Heart left ventricle (tissue), 16 donors: ENCODE results near the gene ABCC9. TPM values are rescaled to one million over a fixed set of nuclear protein-coding genes. Genes with fewer than 3 reads are reported as not detected.

Source experiments
- ATAC-seq, 4 donors: fragments of 200-7000 bp; cut with Tn5 transposase; one replicate each; pipeline ENCODE4 v1.9.1; 2020 to 2022; ENCODE audit warnings: moderate library complexity in 4 of 4, mild to moderate bottlenecking in 3 of 4, moderate number of reproducible peaks in 1 of 4
- DNase-seq, 5 donors: peaks; one replicate each; pipeline ENCODE4 v3.0.0-alpha.2; 2020
- H3K27ac ChIP-seq, 12 donors: fragments of 200-600 bp; sonication (generic) in 4 of 12; one replicate each; pipeline versions ENCODE4 v1.5.0 to v1.8.0; 2016 to 2022; ENCODE audit warnings: mild to moderate bottlenecking in 2 of 12
- H3K27me3 ChIP-seq, 9 donors: fragments of 200-600 bp; sonication (generic) in 2 of 9; one replicate each; pipeline versions ENCODE4 v1.5.1 to v1.8.0; 2016 to 2022; ENCODE audit warnings: mild to moderate bottlenecking in 3 of 9
- H3K36me3 ChIP-seq, 9 donors: fragments of 200-600 bp; sonication (generic) in 2 of 9; one replicate each; pipeline versions ENCODE4 v1.5.0 to v1.8.0; 2018 to 2022; ENCODE audit warnings: mild to moderate bottlenecking in 2 of 9
- H3K4me1 ChIP-seq, 12 donors: fragments of 200-600 bp; sonication (generic) in 4 of 12; one replicate each; pipeline versions ENCODE4 v1.5.0 to v1.8.0; 2016 to 2022; ENCODE audit warnings: mild to moderate bottlenecking in 3 of 12
- H3K4me3 ChIP-seq, 12 donors: fragments of 200-600 bp; sonication (generic) in 4 of 12; one replicate each; pipeline versions ENCODE4 v1.5.0 to v1.8.0; 2017 to 2022; ENCODE audit warnings: mild to moderate bottlenecking in 9 of 12, moderate library complexity in 4 of 12
- H3K9me3 ChIP-seq, 12 donors: fragments of 200-600 bp; sonication (generic) in 4 of 12; one replicate each; pipeline versions ENCODE4 v1.5.0 to v1.8.0; 2016 to 2022; ENCODE audit warnings: mild to moderate bottlenecking in 1 of 12
- POLR2A ChIP-seq, 2 donors: fragments of 450-650 bp; IDR thresholded peaks; one replicate each; pipeline ENCODE4 v1.6.1; 2017; ENCODE audit warnings: antibody characterized with exemption in 2 of 2, mild to moderate bottlenecking in 2 of 2, moderate library complexity in 2 of 2
- WGBS, 4 donors: extraction: QIAGEN DNeasy Blood & Tissue Kit in 2 of 4; methylation state at CpG; one replicate each; pipeline versions ENCODE4 v1.1.5 to v1.1.7; 2013 to 2018; 5-methylcytosine and 5-hydroxymethylcytosine counted together
- intact Hi-C, 10 donors: fragments of 100-400 bp; cut with DNase I; formaldehyde crosslinking; loops; one replicate each; pipeline versions ENCODE4 v1.11.1 to v1.14.2; 2022
- polyA plus RNA-seq, 2 donors: library from polyadenylated mRNA; stranded (reverse); fragments of 200-250 nt; gene quantifications; one replicate each; pipeline ENCODE4 v1.2.3, GENCODE V29; 2013
- total RNA-seq, 9 donors: library from RNA; depleted of rRNA in 2 of 9; stranded (reverse); fragments of >200 nt in 2 of 9; fragmentation: NEBNext Ultra II Directional in 3 of 9; extraction: Animal tissue kit (Norgen Biotek cat#: 25700) in 3 of 9; gene quantifications; one replicate each; pipeline versions ENCODE4 v1.1.0 to v1.2.4, GENCODE V29; 2016 to 2023
- TF ChIP-seq, protein P1 (sequence below), 12 donors: fragments of 200-600 bp; sonication (generic) in 4 of 12; IDR thresholded peaks; one replicate each; pipeline versions ENCODE4 v1.5.0 to v1.8.0; 2018 to 2022; ENCODE audit warnings: antibody characterized with exemption in 12 of 12, mild to moderate bottlenecking in 5 of 12
- donor health status: ischemic (EF 13 %, LVEDD 7.1; RV severe dilation, severe dysfunction).
- donor health status: healthy with polysubstance abuse.
- donor health status: DM: no; HTN: yes; CAD: no.
- donor health status: DM: no; HTN: no; CAD: no.
- donor health status: ischemic (EF 25% LVEDD 6.9; RV normal size, moderate dysfunction).
- donor health status: ischemic (EF 25% LVEDD 5.7; RV mildly dilated, moderate dysfunction).
- donor health status: healthy.
- donor health status: DM: yes; HTN: yes; CAD: no.
- donor health status: ischemic (EF 35%, LVEDD 5.7; RV mildly dilated, moderate dysfunction).
- donor health status: nonischemic (EF 11% LVEDD 7.7; RV severe dilation, severe dysfunction).
- donor health status: DM: yes; HTN: yes; CAD: no.
- donor health status: PGD.
- donor health status: ischemic (EF 29% LVEDD 5.4; RV normal size, mild dysfunction).
- donor health status: nonischemic (EF 23%, LVEDD 6.1; RV moderate dilation, normal function).

The ABCC9 gene
- total and polyA plus RNA-seq, 11 donors, result 14.1 to 103 (median 70.8) TPM

DNA sequence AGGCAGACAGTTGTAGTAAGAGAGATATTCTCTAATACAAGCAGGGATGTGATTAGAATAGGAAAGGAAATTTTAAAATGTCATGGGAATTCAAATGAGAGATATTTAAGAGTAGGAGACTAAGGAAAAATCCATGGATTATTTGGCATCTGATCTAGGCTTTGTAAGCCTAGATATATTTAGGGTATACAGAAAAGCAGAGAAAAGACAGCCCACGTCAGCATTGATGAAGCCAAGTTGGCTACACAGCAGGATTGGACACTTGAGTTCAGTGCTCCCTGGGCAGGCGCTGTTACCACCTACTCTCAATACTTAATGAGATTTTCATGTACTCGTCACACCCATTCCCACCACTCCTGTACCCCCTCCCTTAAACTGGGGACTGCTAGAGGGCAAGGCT, 165.1 kb downstream of the ABCC9 start:
- DNase-seq, result peak in 3 of 5 donors; percentile 42 to 69 (median 55)
- H3K4me1 ChIP-seq, result peaks cover 0 to 41% (median 5%) of the 10 kb centered on the region in 12 donors
- 42 to 53% (median 44%) methylated on average over 3 of the region's 3 CpGs for WGBS, 4 donors

DNA sequence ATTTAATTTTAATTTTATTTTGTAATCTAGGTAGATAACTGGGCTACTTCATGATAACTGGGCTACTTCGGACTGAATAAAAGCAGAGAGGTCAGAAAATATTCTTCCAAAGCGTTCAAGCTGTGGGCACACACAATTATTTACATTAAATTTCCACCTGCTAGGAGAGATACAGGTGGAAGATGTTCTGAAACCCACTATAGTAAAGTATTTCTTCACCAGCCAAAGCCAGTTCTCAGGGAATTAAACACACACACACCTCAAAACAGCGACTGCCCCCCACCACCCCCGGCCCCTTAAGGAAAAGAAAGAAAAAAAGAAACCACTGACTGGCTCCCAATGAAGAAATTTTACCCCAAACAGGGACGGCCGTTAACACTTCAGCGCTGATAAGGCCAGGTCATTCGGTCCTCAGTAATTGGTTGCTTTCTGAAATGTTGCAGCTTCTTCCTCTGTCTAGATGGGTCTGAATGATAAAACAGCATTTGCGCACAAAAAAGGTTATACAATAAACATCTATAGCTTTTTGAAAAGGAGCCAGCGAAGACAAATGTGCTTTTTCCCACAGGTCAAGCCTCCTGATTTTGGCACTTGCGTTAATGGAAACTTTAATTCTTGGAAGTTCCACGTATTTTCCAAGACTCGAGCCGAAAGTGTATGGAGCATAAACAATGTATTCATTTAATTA, 165.9 kb downstream of the ABCC9 start:
- DNase-seq (no peak), ATAC-seq (peak in 2 of 4 donors; percentile 1 to 10)
- Histone ChIP-seq H3K9me3 (no peaks in the 10 kb centered on the region), H3K36me3 (peaks cover 0 to 26% (median 0%) of the 10 kb centered on the region in 9 donors), H3K4me3 (peak overlapping the region; percentile 2 to 79 (median 68)), H3K27me3 (peaks cover 0 to 29% (median 0%) of the 10 kb centered on the region in 9 donors), H3K27ac (peak overlapping the region; percentile 81 to 96 (median 92)), H3K4me1 (peaks cover 0 to 41% (median 5%) of the 10 kb centered on the region in 12 donors)
- intact Hi-C loops, result loop anchor here in 7 of 10 donors (2.0 to 10.0 kb wide), 8 partner anchors 37 to 170 kb away; partner anchors contain the start of gene ABCC9 (in 4 of the 7)
- WGBS, 4 donors, result 10 to 15% (median 14%) methylated on average over 14 of the region's 14 CpGs
- peak in 1 of 2 donors; percentile 63 for TF ChIP-seq POLR2A (IDR thresholded peaks at IDR 0.05)
- TF ChIP-seq, protein P1, sequence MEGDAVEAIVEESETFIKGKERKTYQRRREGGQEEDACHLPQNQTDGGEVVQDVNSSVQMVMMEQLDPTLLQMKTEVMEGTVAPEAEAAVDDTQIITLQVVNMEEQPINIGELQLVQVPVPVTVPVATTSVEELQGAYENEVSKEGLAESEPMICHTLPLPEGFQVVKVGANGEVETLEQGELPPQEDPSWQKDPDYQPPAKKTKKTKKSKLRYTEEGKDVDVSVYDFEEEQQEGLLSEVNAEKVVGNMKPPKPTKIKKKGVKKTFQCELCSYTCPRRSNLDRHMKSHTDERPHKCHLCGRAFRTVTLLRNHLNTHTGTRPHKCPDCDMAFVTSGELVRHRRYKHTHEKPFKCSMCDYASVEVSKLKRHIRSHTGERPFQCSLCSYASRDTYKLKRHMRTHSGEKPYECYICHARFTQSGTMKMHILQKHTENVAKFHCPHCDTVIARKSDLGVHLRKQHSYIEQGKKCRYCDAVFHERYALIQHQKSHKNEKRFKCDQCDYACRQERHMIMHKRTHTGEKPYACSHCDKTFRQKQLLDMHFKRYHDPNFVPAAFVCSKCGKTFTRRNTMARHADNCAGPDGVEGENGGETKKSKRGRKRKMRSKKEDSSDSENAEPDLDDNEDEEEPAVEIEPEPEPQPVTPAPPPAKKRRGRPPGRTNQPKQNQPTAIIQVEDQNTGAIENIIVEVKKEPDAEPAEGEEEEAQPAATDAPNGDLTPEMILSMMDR (IDR thresholded peaks at IDR 0.05), result no peak

More for the DNA sequence above, 165.1 kb downstream of the ABCC9 start:
- no peaks in the 10 kb centered on the region for H3K9me3 ChIP-seq
- H3K27ac ChIP-seq, result peak overlapping the region; percentile 81 to 96 (median 92)
- TF ChIP-seq, protein P1 (IDR thresholded peaks at IDR 0.05), result no peak
- no peak for TF ChIP-seq POLR2A (IDR thresholded peaks at IDR 0.05)
- ATAC-seq, result peak in 3 of 4 donors; percentile 38 to 69 (median 43)
- peaks cover 0 to 29% (median 0%) of the 10 kb centered on the region in 9 donors for H3K27me3 ChIP-seq
- intact Hi-C loops, result loop anchor here in 6 of 10 donors (5.0 to 10.0 kb wide), 6 partner anchors 36 to 169 kb away; partner anchors contain the start of gene ABCC9 (in 2 of the 6)
- peak overlapping the region in 4 of 12 donors; percentile 70 to 79 (median 77) for H3K4me3 ChIP-seq
- peaks cover 0 to 17% (median 0%) of the 10 kb centered on the region in 9 donors for H3K36me3 ChIP-seq

DNA sequence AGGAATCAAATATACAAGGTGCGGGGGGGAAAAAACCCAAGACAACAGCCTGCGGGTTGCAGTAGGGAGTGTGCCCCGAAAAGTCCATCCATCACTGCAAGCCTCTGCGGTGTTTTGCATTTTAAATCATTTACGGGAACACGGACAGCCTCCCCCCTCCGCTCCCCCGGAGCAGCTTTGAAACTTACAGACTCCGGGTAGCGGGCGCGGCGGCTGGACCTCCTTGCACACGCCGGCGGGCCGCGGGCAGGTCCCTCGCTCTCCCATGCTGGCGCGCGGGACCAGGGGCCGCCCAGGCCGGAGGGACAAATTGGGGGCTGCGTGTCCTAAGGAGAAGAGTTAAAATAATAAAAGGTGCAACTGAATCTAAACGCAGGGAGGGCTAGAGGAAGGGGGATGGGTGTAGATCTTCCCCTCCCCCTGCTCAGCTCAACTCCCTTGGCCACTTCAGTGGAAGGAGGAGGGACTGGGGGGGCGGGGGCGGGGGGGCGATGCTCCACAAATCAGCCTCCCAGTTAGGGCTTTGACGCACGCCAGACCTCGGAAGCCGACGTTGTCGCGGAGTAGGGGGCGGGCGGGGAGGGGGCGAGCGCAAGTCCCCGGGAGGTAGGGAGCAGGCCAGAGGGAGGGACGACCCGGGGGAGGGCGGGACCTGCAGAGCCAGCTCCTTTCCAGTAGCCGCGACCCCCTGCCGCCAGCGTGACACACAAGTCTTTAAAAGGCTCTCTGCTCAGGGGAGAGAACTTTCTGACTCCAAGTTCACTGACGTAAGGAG, 166.7 kb downstream of the ABCC9 start, which contains the start of gene KCNJ8:
TSS of gene KCNJ8 (minus strand) at position 349 of the 775 bp plus-strand sequence. CDS start 1,090 bp downstream, outside the sequence.
- WGBS, 4 donors, result 1% methylated on average over 27 to 49 of the region's 49 CpGs
- DNase-seq (peak; percentile 91 to 97 (median 92)), ATAC-seq (peak; percentile 92 to 95 (median 94))
- Histone ChIP-seq H3K27me3 (peaks cover 0 to 29% (median 0%) of the 10 kb centered on the region in 9 donors), H3K9me3 (no peaks in the 10 kb centered on the region), H3K27ac (peak within 1 kb of the TSS; percentile 84 to 96 (median 92)), H3K4me1 (peaks cover 0 to 35% (median 3%) of the 10 kb centered on the region in 12 donors), H3K36me3 (peaks cover 0 to 33% (median 0%) of the 10 kb centered on the region in 9 donors), H3K4me3 (peak within 1 kb of the TSS; percentile 38 to 79 (median 68))
- peak; percentile 24 to 39 for TF ChIP-seq POLR2A (IDR thresholded peaks at IDR 0.05)
- TF ChIP-seq, protein P1 (IDR thresholded peaks at IDR 0.05), result no peak
- intact Hi-C loops, result loop anchor here in 9 of 10 donors (2.0 to 10.0 kb wide), 12 partner anchors 38 to 170 kb away; partner anchors contain the start of gene ABCC9 (in 6 of the 9)
